SK-N-MC (cell line): ENCODE results near the gene CWC27.

ENCODE experiments used
- EZH2 ChIP-seq: fragments of 200-600 bp; sonication (generic); IDR thresholded peaks from one replicate; pipeline ENCODE4 v1.6.1; 2017; ENCODE audit warnings: antibody characterized with exemption
- FOXP2 ChIP-seq: optimal IDR thresholded peaks from 2 replicates; pipeline ENCODE3; 2011; ENCODE audit warnings: mild to moderate bottlenecking, moderate library complexity; ENCODE audit not compliant: insufficient read depth; ENCODE audit errors: extremely low read length, control extremely low read depth
- POLR2AphosphoS5 ChIP-seq: IDR thresholded peaks from 2 replicates; pipeline ENCODE4 v1.6.1; 2012; ENCODE audit warnings: mild to moderate bottlenecking, low read depth, low read length, borderline replicate concordance

- TF ChIP-seq EZH2: no peak
- TF ChIP-seq POLR2AphosphoS5: no peak
- TF ChIP-seq FOXP2: no peak
Measured at GRCh38 chr5:64794053-64794770, 25.5 kb downstream of the CWC27 start.
